CD14-positive monocyte (primary cell): ENCODE data around the gene SCAI. TPM values are rescaled to one million over a fixed set of nuclear protein-coding genes. Genes with fewer than 3 reads are reported as not detected.
"Not testable (repeated sequence)": the region's sequence is repeated elsewhere in the genome, so short reads cannot be mapped to it uniquely, and the experiment has no call there.

Experiments
- DNase-seq, 3 donors: peaks; one replicate each; pipeline ENCODE4 v3.0.0-alpha.2; 2011 to 2022
- H2AFZ ChIP-seq: 2 replicates; pipeline ENCODE4 v1.6.0; 2012; ENCODE audit warnings: mild to moderate bottlenecking, low read depth, low read length, inconsistent platforms; ENCODE audit not compliant: insufficient read depth, poor library complexity, severe bottlenecking
- H3K27ac ChIP-seq, 2 donors: 1 replicate in 1 of 2; 2 replicates in 1 of 2; pipeline ENCODE4 v1.5.1; 2012 to 2013; ENCODE audit warnings: low read length in 2 of 2, control low read depth in 1 of 2, inconsistent platforms in 1 of 2, low read depth in 1 of 2, mild to moderate bottlenecking in 1 of 2
- H3K27me3 ChIP-seq, 2 donors: one replicate each; pipeline versions ENCODE4 v1.6.0 to v1.6.1; 2011 to 2013; ENCODE audit warnings: low read length in 2 of 2; ENCODE audit not compliant: control insufficient read depth in 2 of 2, insufficient read depth in 2 of 2
- H3K36me3 ChIP-seq, 2 donors: replicated peaks in 1 of 2; 1 replicate in 1 of 2; 2 replicates in 1 of 2; pipeline versions ENCODE4 v1.5.1 to v1.6.1; 2012 to 2013; ENCODE audit warnings: low read length in 2 of 2, control low read depth in 1 of 2, inconsistent platforms in 1 of 2, mild to moderate bottlenecking in 1 of 2; ENCODE audit not compliant: insufficient read depth in 2 of 2, control insufficient read depth in 1 of 2
- H3K4me1 ChIP-seq, 2 donors: 1 replicate in 1 of 2; 2 replicates in 1 of 2; pipeline versions ENCODE4 v1.5.1 to v1.6.1; 2012 to 2013; ENCODE audit warnings: low read length in 2 of 2, control low read depth in 1 of 2, inconsistent platforms in 1 of 2, mild to moderate bottlenecking in 1 of 2, moderate library complexity in 1 of 2; ENCODE audit not compliant: insufficient read depth in 2 of 2, control insufficient read depth in 1 of 2
- H3K4me2 ChIP-seq: replicated peaks from 2 replicates; pipeline ENCODE3; 2012; ENCODE audit warnings: low read length, moderate library complexity, mild to moderate bottlenecking; ENCODE audit not compliant: poor library complexity, severe bottlenecking; ENCODE audit errors: extremely low read depth
- H3K4me3 ChIP-seq, 3 experiments: fragments of 200-600 bp in 1 of 3; sonication (generic) in 1 of 3; replicated peaks in 1 of 3; 1 replicate in 2 of 3; 2 replicates in 1 of 3; pipeline ENCODE4 v1.5.1; 2011 to 2013; ENCODE audit warnings: low read length in 3 of 3, mild to moderate bottlenecking in 3 of 3, control low read depth in 2 of 3, low read depth in 2 of 3, inconsistent platforms in 1 of 3, moderate library complexity in 1 of 3
- H3K79me2 ChIP-seq: 2 replicates; pipeline ENCODE4 v1.6.0; 2012; ENCODE audit warnings: mild to moderate bottlenecking, control low read depth, inconsistent platforms, low read length, moderate library complexity; ENCODE audit not compliant: insufficient read depth
- H3K9ac ChIP-seq: 2 replicates; pipeline ENCODE4 v1.6.0; 2017; ENCODE audit warnings: low read length, mild to moderate bottlenecking; ENCODE audit not compliant: insufficient read depth, poor library complexity, severe bottlenecking
- H3K9me3 ChIP-seq, 2 donors: replicated peaks in 1 of 2; 1 replicate in 1 of 2; 2 replicates in 1 of 2; pipeline versions ENCODE4 v1.5.1 to v1.6.1; 2012 to 2013; ENCODE audit warnings: low read length in 2 of 2, control low read depth in 1 of 2; ENCODE audit not compliant: control insufficient read depth in 1 of 2, insufficient read depth in 1 of 2
- H4K20me1 ChIP-seq: 2 replicates; pipeline ENCODE4 v1.6.0; 2012; ENCODE audit warnings: mild to moderate bottlenecking, low read length, control low read depth, moderate library complexity; ENCODE audit not compliant: insufficient read depth
- H3K27ac Mint-ChIP-seq, 7 donors: one replicate each; pipeline ENCODE4 v1.8.0; 2020; ENCODE audit warnings: mild to moderate bottlenecking in 7 of 7, mixed read lengths in 7 of 7, moderate library complexity in 6 of 7, inconsistent platforms in 2 of 7
- H3K27me3 Mint-ChIP-seq, 3 donors: one replicate each; pipeline ENCODE4 v1.8.0; 2021 to 2022; ENCODE audit warnings: low read depth in 3 of 3, mild to moderate bottlenecking in 3 of 3, mixed read lengths in 3 of 3, moderate library complexity in 3 of 3, inconsistent platforms in 1 of 3
- H3K36me3 Mint-ChIP-seq, 2 donors: one replicate each; pipeline ENCODE4 v1.8.0; 2020; ENCODE audit warnings: mixed read lengths in 2 of 2, inconsistent platforms in 1 of 2, mild to moderate bottlenecking in 1 of 2
- H3K4me1 Mint-ChIP-seq: one replicate; pipeline ENCODE4 v1.8.0; 2020; ENCODE audit warnings: mild to moderate bottlenecking, mixed read lengths
- H3K4me3 Mint-ChIP-seq, 2 donors: one replicate each; pipeline ENCODE4 v1.8.0; 2020; ENCODE audit warnings: mild to moderate bottlenecking in 2 of 2, mixed read lengths in 2 of 2, moderate library complexity in 1 of 2
- H3K9me3 Mint-ChIP-seq, 7 donors: one replicate each; pipeline ENCODE4 v1.8.0; 2020 to 2022; ENCODE audit warnings: mixed read lengths in 7 of 7, mild to moderate bottlenecking in 6 of 7, moderate library complexity in 6 of 7, inconsistent platforms in 2 of 7
- CTCF ChIP-seq: fragments of 200-600 bp; IDR thresholded peaks from one replicate; pipeline ENCODE4 v1.8.0; 2022; ENCODE audit warnings: antibody characterized with exemption, mild to moderate bottlenecking
- WGBS: methylation state at CpG from one replicate; pipeline ENCODE4 v1.1.5; 2013; ENCODE audit warnings: missing lambda C conversion rate; ENCODE audit not compliant: insufficient coverage; 5-methylcytosine and 5-hydroxymethylcytosine counted together
- intact Hi-C, 2 donors: fragments of 100-400 bp; cut with micrococcal nuclease; formaldehyde crosslinking; loops; one replicate each; pipeline versions ENCODE4 v1.15.0 to v1.15.1; 2023
- polyA plus RNA-seq, 3 donors: library from polyadenylated mRNA; depleted of rRNA in 1 of 3; unstranded in 2 of 3; stranded (reverse) in 1 of 3; fragments of 300-500 nt in 2 of 3; fragments of >200 nt in 1 of 3; fragmentation: Illumina TruSeq in 2 of 3; gene quantifications; 1 replicate in 2 of 3; 2 replicates in 1 of 3; pipeline ENCODE4 v1.2.3, GENCODE V29; 2012 to 2021

SCAI gene
- polyA plus RNA-seq, 3 donors, result 0.76 to 1.4 (median 0.84) TPM

GRCh38 chr9:124968238-124968637, 175.1 kb downstream of the SCAI start:
- no peak overlapping the region for H3K4me3 Mint-ChIP-seq
- peak overlapping the region in 1 of 7 donors; percentile 25 for H3K27ac Mint-ChIP-seq
- Histone ChIP-seq H3K4me3 (no peak overlapping the region), H3K79me2 (no peaks in the 10 kb centered on the region), H4K20me1 (no peaks in the 10 kb centered on the region), H3K4me2 (no peak overlapping the region), H3K27me3 (no peaks in the 10 kb centered on the region), H3K36me3 (no peaks in the 10 kb centered on the region), H3K9ac (no peak overlapping the region), H3K27ac (no peak overlapping the region), H3K4me1 (peaks cover 56 to 71% of the 10 kb centered on the region in 2 donors), H2AFZ (no peak overlapping the region), H3K9me3 (no peaks in the 10 kb centered on the region)
- intact Hi-C loops, result no loop called here
- 97% methylated on average over 7 of the region's 9 CpGs for WGBS
- no peak for DNase-seq
- H3K27me3 Mint-ChIP-seq, result no peaks in the 10 kb centered on the region
- TF ChIP-seq CTCF, result no peak
- H3K9me3 Mint-ChIP-seq, result no peaks in the 10 kb centered on the region
- H3K36me3 Mint-ChIP-seq, result peaks cover 6 to 9% of the 10 kb centered on the region in 2 donors
- H3K4me1 Mint-ChIP-seq, result peaks cover 70% of the 10 kb centered on the region

GRCh38 chr9:124965775-124966568, 177.4 kb downstream of the SCAI start:
- WGBS, result 0% methylated on average over 1 of the region's 5 CpGs
- DNase-seq, result peak; percentile 15 to 33 (median 23)
- H3K36me3 Mint-ChIP-seq, intact Hi-C loops, H2AFZ ChIP-seq, H4K20me1 ChIP-seq, H3K9me3 Mint-ChIP-seq, H3K79me2 ChIP-seq, H3K9me3 ChIP-seq, H3K36me3 ChIP-seq, H3K9ac ChIP-seq, H3K27me3 ChIP-seq, H3K27me3 Mint-ChIP-seq: not testable (repeated sequence)
- H3K4me3 ChIP-seq, result peak overlapping the region in 1 of 3 experiments; percentile 4
- peak overlapping the region in 1 of 2 donors; percentile 65 for H3K27ac ChIP-seq
- peaks cover 56 to 71% of the 10 kb centered on the region in 2 donors for H3K4me1 ChIP-seq
- peak overlapping the region; percentile 49 for H3K4me2 ChIP-seq
- Mint-ChIP-seq H3K4me3 (peak overlapping the region in 1 of 2 donors; percentile 59), H3K27ac (peak overlapping the region; percentile 72 to 88 (median 77)), H3K4me1 (peaks cover 69% of the 10 kb centered on the region)
